ENCODE measurements around the gene MPPED2. TPM values are rescaled to one million over a fixed set of nuclear protein-coding genes. Genes with fewer than 3 reads are reported as not detected.

MPPED2 gene
- total RNA-seq, 4 donors from 2014 or later: 0.37 to 1.8 (median 1.3) TPM

DNA sequence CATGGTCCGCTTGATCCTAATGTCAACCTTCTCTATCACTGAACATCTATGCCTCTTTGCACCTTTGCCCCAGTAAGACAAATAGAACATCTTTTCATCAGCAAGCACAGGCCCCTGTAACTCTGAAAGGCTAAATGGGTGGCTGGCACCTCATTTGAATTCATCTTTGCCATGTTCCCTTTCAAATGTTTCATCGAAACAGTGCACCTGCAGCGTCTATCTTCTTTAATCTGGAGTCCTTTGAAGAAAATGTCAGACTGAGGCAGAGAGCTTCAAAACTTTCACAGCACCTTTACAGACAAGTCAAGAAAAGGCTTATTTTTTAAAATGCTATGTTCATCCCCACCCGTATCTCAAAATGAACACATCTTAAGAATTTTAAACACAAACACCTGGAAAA, 3.4 kb downstream of the MPPED2 start:
- intact Hi-C loops (cut with DNase I; ENCODE audit: low total_unique reads): no loop called here
- no peak for TF ChIP-seq CTCF (IDR thresholded peaks at IDR 0.05)
- no peak for TF ChIP-seq POLR2A (IDR thresholded peaks at IDR 0.05)
- WGBS, 2 donors: 93 to 99% methylated on average over 4 of the region's 4 CpGs
- no peak for DNase-seq (ENCODE audit: low spot score in 2 of 2)
- no peak overlapping the region for H3K4me3 ChIP-seq (ENCODE audit: low read depth, poor library complexity, severe bottlenecking)

GRCh38 chr11:30581675-30582074, 4.5 kb downstream of the MPPED2 start:
- TF ChIP-seq POLR2A (IDR thresholded peaks at IDR 0.05) (no peak), CTCF (IDR thresholded peaks at IDR 0.05) (no peak)
- intact Hi-C loops (cut with DNase I; ENCODE audit: low total_unique reads): no loop called here
- DNase-seq (ENCODE audit: low spot score in 2 of 2): no peak
- no peak overlapping the region for H3K4me3 ChIP-seq (ENCODE audit: low read depth, poor library complexity, severe bottlenecking)
- WGBS, 2 donors: 88 to 91% methylated on average over 3 of the region's 3 CpGs

GRCh38 chr11:30580573-30580972, 5.6 kb downstream of the MPPED2 start:
- WGBS, 2 donors: 67 to 83% methylated on average over 4 of the region's 4 CpGs
- DNase-seq (ENCODE audit: low spot score in 2 of 2): no peak
- intact Hi-C loops (cut with DNase I; ENCODE audit: low total_unique reads): no loop called here
- TF ChIP-seq CTCF (IDR thresholded peaks at IDR 0.05): no peak
- no peak for TF ChIP-seq POLR2A (IDR thresholded peaks at IDR 0.05)
- H3K4me3 ChIP-seq (ENCODE audit: low read depth, poor library complexity, severe bottlenecking): no peak overlapping the region

- TF ChIP-seq POLR2A (IDR thresholded peaks at IDR 0.05) (no peak), CTCF (IDR thresholded peaks at IDR 0.05) (no peak)
- no peak for DNase-seq (ENCODE audit: low spot score in 2 of 2)
- WGBS, 2 donors: 88 to 91% methylated on average over 3 of the region's 3 CpGs
- intact Hi-C loops (cut with DNase I; ENCODE audit: low total_unique reads): no loop called here
- no peak overlapping the region for H3K4me3 ChIP-seq (ENCODE audit: low read depth, poor library complexity, severe bottlenecking)
These were observed 6.6 kb downstream of the MPPED2 start for GRCh38 chr11:30579415-30580175.

DNA sequence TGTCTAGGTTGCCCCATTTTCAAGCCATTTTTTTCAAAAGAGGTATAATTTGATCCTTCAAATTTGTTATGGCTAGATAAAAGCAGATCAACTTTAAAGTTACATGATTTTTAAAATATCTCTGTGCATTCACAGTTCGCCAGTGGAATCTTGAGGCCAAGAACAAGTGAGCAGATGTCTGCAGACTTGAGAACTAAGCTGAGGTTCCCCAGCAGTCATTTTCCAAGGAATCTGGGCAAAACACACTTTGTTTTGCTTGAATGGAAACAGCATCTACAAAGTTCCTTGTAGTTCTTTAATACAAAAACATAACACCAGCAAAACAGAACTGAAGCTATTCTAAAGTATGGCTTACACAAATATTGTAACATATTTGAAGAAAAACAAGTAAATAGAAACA, 7.7 kb downstream of the MPPED2 start:
- 92 to 97% methylated on average over 1 of the region's 1 CpG for WGBS, 2 donors
- H3K4me3 ChIP-seq (ENCODE audit: low read depth, poor library complexity, severe bottlenecking): no peak overlapping the region
- DNase-seq (ENCODE audit: low spot score in 2 of 2): no peak
- intact Hi-C loops (cut with DNase I; ENCODE audit: low total_unique reads): no loop called here
- no peak for TF ChIP-seq CTCF (IDR thresholded peaks at IDR 0.05)
- no peak for TF ChIP-seq POLR2A (IDR thresholded peaks at IDR 0.05)

DNA sequence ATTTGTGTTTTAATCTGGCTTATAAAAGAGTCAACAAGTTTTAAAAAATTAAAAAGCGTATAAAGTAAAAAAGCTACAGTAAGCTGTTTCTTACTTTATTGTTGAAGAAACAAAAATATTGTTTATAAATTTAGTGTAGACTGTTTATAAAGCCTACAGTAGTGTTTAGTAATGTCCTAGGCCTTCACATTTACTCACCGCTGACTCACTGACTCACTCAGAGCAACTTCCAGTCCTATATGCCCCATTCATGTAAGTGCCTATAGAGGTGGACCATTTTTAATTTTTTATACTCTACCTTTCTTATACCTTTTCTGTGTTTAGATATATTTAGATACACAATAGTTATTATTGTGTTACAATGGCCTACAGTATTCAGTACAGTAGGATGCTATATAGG, 12.2 kb downstream of the MPPED2 start:
- intact Hi-C loops (cut with DNase I; ENCODE audit: low total_unique reads): no loop called here
- no peak overlapping the region for H3K4me3 ChIP-seq (ENCODE audit: low read depth, poor library complexity, severe bottlenecking)
- WGBS, 2 donors: 96% methylated on average over 2 of the region's 2 CpGs
- no peak for DNase-seq (ENCODE audit: low spot score in 2 of 2)
- no peak for TF ChIP-seq CTCF (IDR thresholded peaks at IDR 0.05)
- TF ChIP-seq POLR2A (IDR thresholded peaks at IDR 0.05): no peak

Measured in lower leg skin (tissue), 4 donors.